Ascending aorta (tissue), 2 donors: ENCODE data around the gene NUP43. TPM values are rescaled to one million over a fixed set of nuclear protein-coding genes. Genes with fewer than 3 reads are reported as not detected.

Experiments used
- DNase-seq, 2 donors: peaks; one replicate each; pipeline ENCODE4 v3.0.0-alpha.2; 2019; ENCODE audit warnings: low spot score in 2 of 2
- H3K27ac ChIP-seq, 2 donors: fragments of 200-600 bp; sonication (generic); one replicate each; pipeline ENCODE4 v1.5.1; 2016 to 2017; ENCODE audit warnings: mild to moderate bottlenecking in 1 of 2
- H3K27me3 ChIP-seq: fragments of 200-600 bp; sonication (generic); one replicate; pipeline ENCODE4 v1.5.1; 2017
- H3K36me3 ChIP-seq, 2 donors: fragments of 200-600 bp; sonication (generic); one replicate each; pipeline ENCODE4 v1.5.1; 2016
- H3K4me1 ChIP-seq, 2 donors: fragments of 200-600 bp; sonication (generic); one replicate each; pipeline ENCODE4 v1.5.1; 2016 to 2017; ENCODE audit warnings: mild to moderate bottlenecking in 1 of 2
- H3K4me3 ChIP-seq, 2 donors: fragments of 200-600 bp; sonication (generic); one replicate each; pipeline ENCODE4 v1.5.1; 2016 to 2017; ENCODE audit warnings: mild to moderate bottlenecking in 1 of 2
- H3K9me3 ChIP-seq, 2 donors: fragments of 200-600 bp; sonication (generic); one replicate each; pipeline ENCODE4 v1.5.1; 2016
- intact Hi-C: fragments of 100-400 bp; cut with DNase I; formaldehyde crosslinking; loops from one replicate; pipeline ENCODE4 v1.15.1; 2023
- total RNA-seq: library from RNA; depleted of rRNA; stranded (reverse); fragments of >200 nt; gene quantifications from one replicate; pipeline ENCODE4 v1.1.0, GENCODE V29; 2016
- TF ChIP-seq, protein P1 (sequence below), 3 experiments: fragments of 200-600 bp in 2 of 3; fragments of 450-650 bp in 1 of 3; sonication (generic) in 2 of 3; IDR thresholded peaks; one replicate each; pipeline ENCODE4 v1.5.1; 2016 to 2019; ENCODE audit warnings: antibody characterized with exemption in 3 of 3, mild to moderate bottlenecking in 1 of 3, moderate library complexity in 1 of 3

The NUP43 gene
- total RNA-seq, 1 donor from 2014 or later: 2.9 TPM

GRCh38 chr6:149698175-149698574, 48.2 kb downstream of the NUP43 start:
- Histone ChIP-seq H3K36me3 (peaks cover 10 to 19% of the 10 kb centered on the region in 2 donors), H3K4me1 (peaks cover 0 to 13% of the 10 kb centered on the region in 2 donors), H3K9me3 (no peaks in the 10 kb centered on the region), H3K27ac (no peak overlapping the region), H3K27me3 (no peaks in the 10 kb centered on the region), H3K4me3 (no peak overlapping the region)
- intact Hi-C loops: no loop called here
- DNase-seq: no peak
- TF ChIP-seq, protein P1, sequence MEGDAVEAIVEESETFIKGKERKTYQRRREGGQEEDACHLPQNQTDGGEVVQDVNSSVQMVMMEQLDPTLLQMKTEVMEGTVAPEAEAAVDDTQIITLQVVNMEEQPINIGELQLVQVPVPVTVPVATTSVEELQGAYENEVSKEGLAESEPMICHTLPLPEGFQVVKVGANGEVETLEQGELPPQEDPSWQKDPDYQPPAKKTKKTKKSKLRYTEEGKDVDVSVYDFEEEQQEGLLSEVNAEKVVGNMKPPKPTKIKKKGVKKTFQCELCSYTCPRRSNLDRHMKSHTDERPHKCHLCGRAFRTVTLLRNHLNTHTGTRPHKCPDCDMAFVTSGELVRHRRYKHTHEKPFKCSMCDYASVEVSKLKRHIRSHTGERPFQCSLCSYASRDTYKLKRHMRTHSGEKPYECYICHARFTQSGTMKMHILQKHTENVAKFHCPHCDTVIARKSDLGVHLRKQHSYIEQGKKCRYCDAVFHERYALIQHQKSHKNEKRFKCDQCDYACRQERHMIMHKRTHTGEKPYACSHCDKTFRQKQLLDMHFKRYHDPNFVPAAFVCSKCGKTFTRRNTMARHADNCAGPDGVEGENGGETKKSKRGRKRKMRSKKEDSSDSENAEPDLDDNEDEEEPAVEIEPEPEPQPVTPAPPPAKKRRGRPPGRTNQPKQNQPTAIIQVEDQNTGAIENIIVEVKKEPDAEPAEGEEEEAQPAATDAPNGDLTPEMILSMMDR (IDR thresholded peaks at IDR 0.05): no peak

GRCh38 chr6:149696901-149697300, 49.4 kb downstream of the NUP43 start:
- Histone ChIP-seq H3K27ac (no peak overlapping the region), H3K4me3 (no peak overlapping the region)
- intact Hi-C loops: no loop called here

DNA sequence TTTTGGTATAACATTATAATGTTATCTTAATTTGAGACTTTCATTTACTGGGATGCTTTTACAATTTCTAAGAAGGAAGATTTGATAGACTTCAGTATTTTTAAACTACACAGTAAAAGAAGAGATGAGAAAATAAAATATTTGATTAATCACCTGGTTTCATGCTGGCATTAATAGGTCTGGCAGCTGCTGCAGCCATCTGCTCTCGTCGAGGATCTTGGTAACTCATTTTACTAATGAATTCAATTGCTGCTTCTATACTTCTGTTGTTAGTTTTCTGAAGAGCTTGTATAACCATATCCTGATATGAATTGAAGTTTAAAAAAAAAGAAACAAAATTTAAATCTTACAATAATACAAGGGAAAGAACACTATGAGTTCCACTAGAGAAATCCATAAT, 51.4 kb downstream of the NUP43 start:
- intact Hi-C loops: no loop called here
- Histone ChIP-seq H3K4me1 (no peaks in the 10 kb centered on the region), H3K27ac (no peak overlapping the region), H3K9me3 (no peaks in the 10 kb centered on the region), H3K4me3 (no peak overlapping the region), H3K36me3 (peaks cover 13 to 35% of the 10 kb centered on the region in 2 donors), H3K27me3 (no peaks in the 10 kb centered on the region)
- TF ChIP-seq, protein P1 (IDR thresholded peaks at IDR 0.05): no peak
- no peak for DNase-seq

More at GRCh38 chr6:149696901-149697300, 49.4 kb downstream of the NUP43 start:
- TF ChIP-seq, protein P1 (IDR thresholded peaks at IDR 0.05): no peak
- DNase-seq: no peak
- H3K27me3 ChIP-seq: no peaks in the 10 kb centered on the region
- peaks cover 13 to 32% of the 10 kb centered on the region in 2 donors for H3K36me3 ChIP-seq
- no peaks in the 10 kb centered on the region for H3K9me3 ChIP-seq
- H3K4me1 ChIP-seq: peaks cover 0 to 13% of the 10 kb centered on the region in 2 donors

DNA sequence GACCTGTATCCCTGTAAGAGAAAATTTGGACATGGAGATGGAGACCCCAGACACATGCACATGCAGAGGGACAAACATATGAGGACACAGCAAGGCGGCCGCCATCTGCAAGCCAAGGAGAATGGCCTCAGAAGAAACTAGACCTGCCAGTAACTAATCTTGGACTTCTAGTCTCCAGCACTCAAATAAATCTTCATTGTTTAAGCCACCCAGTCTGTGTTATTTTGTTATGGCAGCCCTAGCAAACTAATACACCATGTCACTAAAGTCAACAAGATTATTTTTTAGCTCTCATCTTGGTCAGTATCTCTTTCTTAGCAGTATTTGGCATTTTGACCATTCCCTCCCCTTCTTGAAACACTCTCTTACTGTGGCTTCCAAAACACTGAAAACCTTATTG, 55.1 kb downstream of the NUP43 start:
- Histone ChIP-seq H3K36me3 (peaks cover 17 to 31% of the 10 kb centered on the region in 2 donors), H3K9me3 (no peaks in the 10 kb centered on the region), H3K27me3 (no peaks in the 10 kb centered on the region), H3K4me3 (no peak overlapping the region), H3K4me1 (no peaks in the 10 kb centered on the region), H3K27ac (no peak overlapping the region)
- intact Hi-C loops: no loop called here
- no peak for DNase-seq
- TF ChIP-seq, protein P1 (IDR thresholded peaks at IDR 0.05): no peak

DNA sequence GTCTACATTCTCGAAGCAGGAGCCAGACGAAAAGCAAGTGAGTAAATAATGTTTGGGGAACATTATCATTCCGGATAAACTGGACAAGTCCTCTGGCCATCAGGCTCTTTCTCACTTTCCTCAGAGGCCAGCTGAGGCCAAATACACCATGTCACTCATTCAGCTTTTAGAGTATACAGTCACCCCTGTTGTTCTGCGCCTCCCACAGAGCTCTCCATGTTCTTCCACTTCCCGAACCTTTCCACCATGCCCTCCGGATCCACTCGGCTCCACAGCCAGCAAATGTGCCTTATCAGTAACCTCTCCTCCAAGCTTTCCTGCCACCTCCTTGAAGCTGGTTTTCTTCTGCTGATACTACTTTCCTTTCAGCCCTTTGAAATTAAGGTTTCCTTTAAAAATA, 60.1 kb downstream of the NUP43 start:
- peaks cover 16 to 43% of the 10 kb centered on the region in 2 donors for H3K36me3 ChIP-seq

More for the DNA sequence above, 60.1 kb downstream of the NUP43 start:
- Histone ChIP-seq H3K9me3 (no peaks in the 10 kb centered on the region), H3K27me3 (no peaks in the 10 kb centered on the region), H3K27ac (no peak overlapping the region), H3K4me1 (no peaks in the 10 kb centered on the region), H3K4me3 (no peak overlapping the region)
- intact Hi-C loops: no loop called here
- TF ChIP-seq, protein P1 (IDR thresholded peaks at IDR 0.05): no peak
- no peak for DNase-seq
